Activated naive CD4-positive, alpha-beta T cell treated with anti-CD3 and anti-CD28 coated beads, Interleukin-2, amount 50 U/mL, for 16 hours (primary cell): Measurements from ENCODE around the gene KCNMA1.
"Not testable (repeated sequence)": the region's sequence is repeated elsewhere in the genome, so short reads cannot be mapped to it uniquely, and the experiment has no call there.

Source experiments
- DNase-seq: peaks from one replicate; pipeline ENCODE4 v3.0.0-alpha.2; 2020

KCNMA1 gene

DNA sequence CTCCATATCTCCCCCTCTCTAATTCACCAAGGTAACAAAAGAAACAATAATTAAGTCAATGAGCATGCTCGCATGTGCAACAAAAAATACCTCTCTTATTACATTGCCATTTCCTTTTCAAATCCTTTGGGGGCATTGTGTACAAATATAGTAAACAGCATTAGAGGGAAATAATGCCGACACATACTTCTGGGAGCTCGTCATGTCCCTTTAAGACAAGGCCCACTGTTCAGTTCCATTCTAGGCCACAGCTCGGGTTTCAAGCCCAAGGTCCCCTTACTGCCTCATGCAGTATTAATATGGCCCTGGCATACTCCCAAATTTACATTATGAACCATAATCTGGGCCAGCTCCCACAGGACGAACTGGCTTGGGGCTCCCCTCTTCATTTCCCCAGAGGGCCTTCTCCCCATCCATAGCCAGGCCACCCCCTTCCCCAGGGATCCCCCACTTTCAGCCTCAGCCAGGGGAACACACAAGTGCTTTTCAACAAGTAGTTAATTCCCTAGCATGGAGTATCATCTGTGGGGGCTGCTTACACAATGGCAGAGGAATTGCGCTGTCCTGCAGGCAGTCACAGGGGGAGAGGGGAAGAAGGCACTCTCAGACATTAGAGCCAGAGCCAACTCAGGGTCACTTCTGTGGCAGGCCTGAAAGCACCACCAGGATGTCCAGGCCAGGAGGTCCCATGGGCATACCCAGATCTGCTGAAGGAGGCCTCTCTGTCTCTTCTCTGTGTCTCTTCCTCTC is 110.6 kb downstream of the KCNMA1 start:
- DNase-seq: no peak

DNA sequence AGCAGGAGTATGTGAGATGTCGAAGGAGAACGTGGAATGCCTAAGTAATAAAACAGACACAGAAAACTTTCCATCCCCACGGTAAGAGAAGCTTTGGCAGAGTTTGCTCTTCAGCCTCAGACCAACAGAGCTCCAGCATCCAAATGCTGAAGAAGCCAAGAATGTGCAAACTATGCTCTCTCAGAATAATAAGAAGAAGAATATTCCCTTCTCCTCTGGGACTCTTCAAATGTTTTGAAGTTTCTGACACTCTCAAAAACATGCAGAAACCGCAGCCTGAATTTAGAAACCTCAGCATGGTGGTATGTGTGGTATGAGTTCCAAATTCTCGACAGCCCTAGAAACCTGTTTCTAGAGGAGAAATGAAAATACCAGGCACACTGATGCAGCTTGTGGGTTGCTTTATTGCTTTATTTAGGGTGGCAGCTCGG is 113.3 kb downstream of the KCNMA1 start:
- no peak for DNase-seq

DNA sequence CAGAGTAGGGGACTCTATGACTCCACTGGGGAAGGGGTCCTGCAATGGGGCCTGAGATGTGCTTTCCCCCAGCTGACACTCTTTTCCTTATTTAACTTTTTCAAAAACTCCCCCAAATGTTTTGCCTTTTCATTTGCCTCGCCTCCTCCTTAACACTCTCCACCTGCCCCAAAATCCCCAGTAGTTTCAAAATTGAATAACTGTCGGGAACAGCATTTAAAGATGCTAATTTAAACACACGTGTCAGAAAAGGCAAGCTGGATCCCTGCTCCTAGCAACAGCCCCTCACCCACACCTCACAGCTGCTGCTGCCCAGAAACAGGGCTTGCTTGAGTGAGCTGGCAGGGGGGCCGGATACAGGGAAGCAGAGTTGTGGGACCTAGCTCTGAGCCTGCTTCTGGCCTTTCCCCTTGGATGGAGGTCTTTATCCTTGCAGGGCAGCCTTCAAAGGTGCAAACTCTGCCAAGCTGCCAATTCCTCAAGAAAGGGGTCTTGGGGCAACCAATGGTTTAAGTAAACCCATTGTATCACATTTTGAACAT is 115.3 kb downstream of the KCNMA1 start:
- DNase-seq: no peak

DNA sequence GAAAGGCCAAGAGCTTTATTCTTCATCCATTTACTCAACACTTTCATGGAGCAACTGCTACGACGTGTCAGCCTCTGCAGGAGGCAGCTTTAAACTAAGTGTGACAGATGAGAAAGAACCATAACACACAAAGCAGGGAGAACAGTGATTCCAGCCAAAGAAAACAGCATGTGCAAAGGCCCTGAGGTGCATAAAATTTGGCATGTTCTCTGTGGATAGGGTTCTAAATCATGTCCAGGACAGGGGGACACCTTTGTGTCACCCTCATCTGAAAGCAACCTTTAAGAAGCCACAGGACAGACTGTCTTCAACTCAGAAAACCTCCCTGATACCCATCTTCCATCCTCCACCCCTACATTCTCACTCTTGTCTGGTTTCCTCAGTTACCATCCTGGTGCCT is 116.6 kb downstream of the KCNMA1 start:
- DNase-seq: no peak

DNA sequence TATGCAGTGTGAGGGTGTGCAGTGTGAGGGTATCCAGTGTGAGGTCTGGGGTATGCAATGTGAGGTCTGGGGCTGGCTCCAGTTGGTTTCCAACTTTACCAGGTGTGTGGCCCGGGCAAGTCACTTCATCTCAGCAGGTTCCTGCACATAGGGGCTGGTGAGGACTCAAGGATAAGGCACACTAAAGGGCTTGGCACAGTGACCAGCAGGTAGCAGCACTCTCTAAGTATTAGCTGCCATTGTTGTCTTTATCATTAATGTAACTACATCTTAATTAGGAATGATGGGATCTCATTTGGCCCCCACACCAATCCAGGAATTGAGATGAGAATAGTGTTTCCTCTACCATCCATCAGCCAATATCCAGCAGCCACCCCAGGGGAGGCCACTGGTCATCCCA is 117.3 kb downstream of the KCNMA1 start:
- no peak for DNase-seq

DNA sequence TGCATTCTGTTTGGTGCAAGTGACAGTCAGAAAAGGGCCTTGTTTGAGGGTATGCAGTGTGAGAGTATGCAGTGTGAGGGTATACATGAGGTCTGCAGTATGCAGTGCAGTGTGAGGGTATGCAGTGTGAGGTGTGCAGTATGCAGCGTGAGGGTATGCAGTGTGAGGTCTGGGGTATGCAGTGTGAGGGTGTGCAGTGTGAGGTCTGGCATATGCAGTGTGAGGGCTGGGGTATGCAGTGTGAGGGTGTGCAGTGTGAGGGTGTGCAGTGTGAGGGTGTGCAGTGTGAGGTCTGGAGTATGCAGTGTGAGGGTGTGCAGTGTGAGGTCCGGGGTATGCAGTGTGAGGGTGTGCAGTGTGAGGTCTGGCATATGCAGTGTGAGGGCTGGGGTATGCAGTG is 117.8 kb downstream of the KCNMA1 start:
- not testable (repeated sequence) for DNase-seq

DNA sequence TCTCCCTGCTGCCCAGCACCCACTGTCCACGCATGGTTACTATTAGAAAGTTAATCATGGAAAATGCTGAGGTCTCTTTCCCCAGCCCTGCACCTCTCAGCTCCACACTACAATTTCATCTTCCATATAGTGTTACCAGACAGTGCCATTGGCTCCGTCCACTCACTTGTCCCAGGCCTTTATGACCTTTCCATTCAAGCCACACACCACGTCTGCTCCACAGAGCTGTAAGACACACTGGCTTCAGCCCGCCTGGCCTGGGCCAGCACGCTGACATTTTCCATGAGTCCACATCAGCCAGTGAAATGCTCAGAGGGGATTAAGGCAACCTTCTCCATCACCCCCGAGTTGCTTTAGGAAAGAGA is 118.7 kb downstream of the KCNMA1 start:
- DNase-seq: no peak

DNA sequence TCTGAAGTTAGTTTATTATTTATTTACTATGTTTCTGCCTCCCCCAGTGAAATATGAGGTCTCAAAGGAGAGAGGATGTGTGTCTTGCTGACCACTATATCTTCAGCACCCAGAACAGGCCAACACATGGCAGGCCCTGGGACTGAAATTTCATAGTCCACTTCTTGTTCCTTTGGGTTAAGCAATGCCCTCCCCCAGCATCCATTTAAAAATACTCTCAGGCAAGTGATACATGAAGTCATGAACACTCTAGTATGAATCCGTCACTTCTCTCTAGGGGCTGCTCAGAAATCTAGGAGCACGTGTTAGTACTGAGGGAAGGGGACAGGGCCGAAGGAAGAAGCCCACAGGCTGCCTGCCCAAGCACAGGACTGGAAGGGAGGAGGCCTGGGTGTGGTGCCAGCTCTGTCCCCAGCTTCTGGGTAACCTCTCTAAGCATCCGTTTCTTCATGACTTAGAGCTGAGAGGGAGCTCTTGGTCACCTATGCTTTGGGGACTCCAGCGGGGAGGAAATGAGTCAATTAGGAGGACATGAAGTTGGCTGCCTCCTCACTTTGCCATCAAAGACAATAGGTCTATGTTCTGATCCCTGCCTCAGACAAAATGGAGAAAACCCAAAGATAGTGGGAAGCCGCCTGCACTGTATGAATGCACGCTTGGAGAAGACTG is 119.2 kb downstream of the KCNMA1 start:
- DNase-seq: no peak

DNA sequence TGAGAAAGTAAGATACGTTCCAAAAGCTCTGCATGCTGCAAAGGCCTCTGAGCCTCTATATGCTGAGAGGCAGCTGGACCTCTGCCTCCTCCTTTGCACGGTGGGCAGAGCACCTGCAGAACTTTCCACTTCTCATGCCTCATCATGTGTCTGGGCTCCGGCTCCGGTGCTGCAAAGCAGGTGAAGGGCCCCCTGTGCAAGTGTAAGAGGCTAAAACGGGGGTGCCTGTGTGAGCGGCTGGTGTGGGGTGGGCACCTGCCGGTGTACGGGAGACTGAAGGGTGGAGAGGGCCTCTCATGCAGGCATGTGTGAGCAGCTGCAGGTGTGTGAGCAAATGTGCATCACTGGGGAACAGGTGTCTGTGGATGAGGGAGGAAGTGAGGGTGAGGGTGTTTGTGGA is 121.0 kb downstream of the KCNMA1 start:
- DNase-seq: no peak

DNA sequence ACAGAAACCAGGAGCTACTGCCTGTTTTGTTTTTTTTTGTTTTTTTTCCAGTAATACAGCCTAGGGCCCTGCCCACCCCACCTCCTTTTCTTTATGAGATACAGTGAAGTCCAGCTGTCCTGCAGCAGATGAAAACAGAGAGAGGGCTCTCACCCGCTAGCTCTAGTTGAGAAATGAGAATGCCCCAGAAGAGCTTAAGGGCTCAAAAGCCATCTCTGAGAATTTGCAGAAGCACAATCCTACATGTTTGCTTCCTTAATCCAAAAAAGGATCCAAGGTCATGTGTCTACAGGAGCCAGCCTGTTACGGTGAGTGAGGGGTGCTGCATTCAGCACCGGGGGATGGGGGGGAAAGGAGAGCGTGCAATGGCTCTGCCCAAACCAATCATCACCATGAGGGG is 122.7 kb downstream of the KCNMA1 start:
- no peak for DNase-seq

DNA sequence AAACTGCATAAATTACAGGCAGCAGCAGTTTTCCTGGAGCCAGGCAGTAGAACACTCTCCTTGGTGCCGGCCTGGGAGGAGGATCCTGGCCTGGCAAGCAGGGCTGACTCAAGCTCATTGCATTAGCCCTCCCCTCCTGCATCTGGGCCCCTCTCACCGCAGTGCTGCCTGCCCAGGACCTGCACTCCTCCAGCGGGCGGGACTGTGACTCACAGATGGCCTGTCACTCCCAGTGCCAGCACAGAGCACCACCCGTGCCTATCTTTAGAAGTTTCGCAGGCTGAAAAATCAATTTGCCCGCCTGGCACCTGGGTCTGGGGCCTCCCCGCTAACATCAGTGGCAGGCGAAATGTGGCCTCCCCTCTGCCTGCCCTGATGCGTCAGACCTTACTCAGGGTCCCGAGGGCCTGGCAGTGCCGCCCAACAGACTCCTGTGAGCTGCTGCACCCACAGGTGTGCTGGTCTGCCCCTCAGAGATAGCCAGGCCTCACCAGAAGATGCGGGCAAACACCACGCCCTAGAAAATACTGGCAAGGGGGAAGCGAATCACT is 123.8 kb downstream of the KCNMA1 start:
- no peak for DNase-seq

DNA sequence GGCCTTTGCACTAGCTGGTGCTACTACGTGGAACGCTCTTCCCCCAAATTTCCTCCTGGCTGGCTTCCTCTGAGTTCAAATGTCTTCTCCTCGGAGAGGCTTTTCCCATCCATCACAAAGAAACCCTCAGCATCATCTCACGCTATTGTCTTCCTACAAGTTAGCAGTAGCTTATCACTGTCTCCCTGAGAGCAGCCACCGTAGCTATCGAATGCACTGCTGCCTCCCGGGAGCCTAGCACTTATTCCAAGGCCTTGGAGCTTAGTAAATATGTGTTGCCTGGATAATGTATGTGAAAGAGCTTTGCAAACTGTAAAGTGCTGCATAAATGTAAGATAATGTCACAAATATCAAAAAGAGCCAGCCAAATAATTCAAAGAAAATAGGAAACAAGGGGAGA is 124.4 kb downstream of the KCNMA1 start:
- DNase-seq: no peak

DNA sequence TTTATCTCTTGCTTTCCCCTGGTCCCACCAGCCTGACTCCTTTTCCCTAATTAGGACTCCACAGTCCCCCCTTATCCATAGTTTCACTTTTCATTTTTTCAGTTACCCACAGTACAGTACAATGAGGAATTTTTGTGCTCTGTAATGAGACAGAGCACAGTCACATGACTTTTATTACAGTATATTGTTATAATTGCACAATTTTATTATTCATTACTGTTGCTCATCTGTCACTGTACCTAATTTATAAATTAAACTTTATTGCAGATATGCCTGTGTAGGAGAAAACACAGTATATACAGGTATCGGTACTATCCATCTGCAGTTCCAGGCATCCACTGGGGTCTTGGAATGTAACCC is 125.4 kb downstream of the KCNMA1 start:
- no peak for DNase-seq

DNA sequence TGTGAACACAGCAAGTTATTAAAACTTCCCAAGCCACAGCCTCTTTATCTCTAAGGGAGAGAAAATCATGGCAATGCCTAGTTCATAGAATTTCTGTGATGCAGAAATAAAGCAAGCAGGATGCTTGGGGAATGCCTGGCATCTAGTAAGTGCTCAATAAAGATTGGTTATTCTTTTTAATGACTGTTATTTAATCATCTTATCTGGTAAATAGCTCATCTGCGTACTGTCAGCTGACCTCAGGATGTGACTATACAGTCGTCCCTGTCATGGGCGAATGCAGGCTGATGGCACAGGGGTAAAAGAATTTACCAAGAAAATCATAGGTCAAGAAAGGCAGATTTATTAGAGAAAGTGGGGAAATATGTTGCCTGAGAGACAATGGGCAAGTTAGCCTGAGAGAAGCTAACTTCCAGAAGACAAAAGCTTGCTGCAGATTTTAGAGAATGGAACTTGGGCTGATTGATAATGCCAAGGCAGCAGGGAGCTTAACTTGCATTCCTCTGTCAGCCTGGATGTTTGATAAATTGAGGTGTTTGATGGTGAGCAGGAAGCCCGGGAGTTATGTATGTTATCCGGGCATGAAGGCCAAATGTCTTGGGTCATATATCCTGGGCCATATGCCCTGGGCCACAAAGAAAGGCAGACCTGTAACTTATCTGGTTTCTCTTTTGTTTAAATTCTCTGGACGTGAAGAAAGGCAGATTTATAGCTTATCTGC is 126.0 kb downstream of the KCNMA1 start:
- DNase-seq: no peak

DNA sequence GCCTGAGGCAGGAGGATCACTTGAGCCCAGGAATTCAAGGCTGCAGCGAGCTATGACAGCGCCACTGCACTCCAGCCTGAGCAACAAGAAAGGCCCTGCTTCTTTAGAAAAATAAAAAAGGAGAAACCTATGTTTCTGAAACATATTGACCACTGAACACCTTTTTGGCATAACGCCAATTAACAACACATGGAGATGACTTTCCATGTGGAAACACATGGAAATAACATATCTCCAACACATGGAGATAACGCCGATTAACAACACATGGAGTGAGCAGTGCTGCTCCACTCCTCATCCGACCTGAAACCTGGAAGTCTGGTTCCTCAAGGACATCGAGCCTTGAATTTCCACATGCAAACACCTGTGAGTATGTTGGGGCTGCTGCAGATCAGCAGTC is 126.9 kb downstream of the KCNMA1 start:
- DNase-seq: no peak

DNA sequence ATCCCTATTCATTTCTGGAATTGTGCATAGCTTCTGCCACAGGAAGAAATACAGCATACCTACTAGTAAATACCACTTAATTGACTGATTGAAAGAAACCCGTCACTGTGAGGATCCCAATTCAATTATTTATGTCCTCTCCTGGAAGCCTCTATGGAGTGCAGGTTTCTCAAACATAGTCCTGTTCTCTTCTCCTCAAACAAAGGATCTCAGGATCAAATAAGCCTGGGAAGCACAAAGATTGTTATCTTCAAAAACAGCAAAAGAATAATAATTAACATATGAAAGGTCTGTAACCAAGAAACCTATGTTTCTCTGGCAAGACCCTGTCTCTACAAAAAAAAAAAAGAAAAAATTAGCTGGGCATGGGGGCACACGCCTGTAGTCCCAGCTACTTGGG is 127.3 kb downstream of the KCNMA1 start:
- DNase-seq: no peak

DNA sequence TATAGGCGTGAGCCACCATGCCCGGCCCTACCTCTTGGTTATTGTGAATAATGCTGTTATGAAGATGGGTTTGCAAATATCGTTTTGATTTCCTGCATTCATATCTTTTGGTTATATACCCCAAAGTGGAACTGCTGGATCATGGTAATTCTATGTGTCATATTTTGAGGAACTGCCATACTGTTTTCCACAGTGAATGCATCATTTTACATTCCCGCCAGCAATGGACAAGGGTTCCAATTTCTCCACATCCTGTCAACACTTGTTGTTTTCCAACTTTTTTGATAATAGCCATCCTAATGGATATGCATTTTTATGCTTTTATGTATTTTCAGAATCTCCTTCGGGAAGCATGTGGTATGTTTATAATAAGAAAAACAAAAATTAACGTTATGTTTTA is 128.2 kb downstream of the KCNMA1 start:
- no peak for DNase-seq

DNA sequence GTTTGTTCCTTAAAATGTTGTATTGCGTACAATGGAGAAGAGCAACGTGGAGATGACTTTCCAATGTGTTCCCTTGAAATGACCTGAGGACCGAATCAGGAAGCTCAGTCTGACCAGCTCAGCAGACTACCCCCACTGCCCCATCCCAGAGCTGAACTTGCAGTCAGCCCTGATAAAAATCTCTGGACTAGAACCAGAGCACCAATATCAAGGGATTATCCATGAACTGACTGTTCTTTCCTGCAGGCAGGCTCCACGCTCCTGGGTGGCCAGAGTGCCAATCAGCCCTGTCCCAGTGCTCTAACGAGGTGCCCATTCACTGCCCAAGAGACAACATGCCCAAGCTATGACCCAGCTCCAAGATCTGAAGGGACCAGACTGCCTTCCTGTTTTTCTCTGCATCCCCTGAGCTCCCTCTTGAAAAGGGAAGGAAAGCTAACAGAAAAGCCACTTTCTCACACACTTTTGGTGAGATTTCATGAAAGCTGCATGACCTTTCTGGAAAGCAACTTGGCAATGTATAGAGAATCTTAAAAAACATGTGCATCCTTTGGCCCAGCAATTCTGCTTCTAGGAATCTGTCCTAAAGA is 130.2 kb downstream of the KCNMA1 start:
- no peak for DNase-seq

DNA sequence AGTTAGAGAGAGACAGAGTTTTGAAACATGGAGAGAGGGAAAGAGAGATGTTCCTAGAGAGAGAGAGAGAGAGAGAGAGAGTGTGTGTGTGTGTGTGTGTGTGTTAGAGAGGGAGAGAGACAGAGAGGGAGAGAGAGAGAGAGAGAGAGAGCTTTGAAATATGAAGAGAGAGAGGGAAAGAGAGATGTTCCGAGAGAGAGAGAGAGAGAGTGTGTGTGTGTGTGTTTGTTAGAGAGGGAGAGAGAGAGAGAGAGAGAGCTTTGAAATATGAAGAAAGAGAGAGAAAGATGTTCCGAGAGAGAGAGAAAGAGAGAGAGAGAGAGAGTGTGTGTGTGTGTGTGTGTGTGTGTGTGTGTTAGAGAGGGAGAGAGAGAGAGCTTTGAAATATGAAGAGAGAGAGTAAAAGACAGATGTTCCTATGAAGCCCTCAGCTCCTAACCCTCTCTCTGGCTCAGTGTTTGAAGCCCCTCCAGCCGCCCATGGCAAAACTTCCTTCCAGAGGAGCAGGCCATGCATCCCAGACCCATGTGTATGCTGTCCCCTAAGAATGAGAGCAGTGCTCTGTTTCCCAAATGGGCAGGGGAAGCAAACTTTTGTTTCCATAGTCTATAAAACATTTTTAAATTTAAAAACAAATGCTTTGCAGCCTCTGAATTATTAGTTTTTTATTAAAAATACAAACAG is 130.9 kb downstream of the KCNMA1 start:
- DNase-seq: no peak

DNA sequence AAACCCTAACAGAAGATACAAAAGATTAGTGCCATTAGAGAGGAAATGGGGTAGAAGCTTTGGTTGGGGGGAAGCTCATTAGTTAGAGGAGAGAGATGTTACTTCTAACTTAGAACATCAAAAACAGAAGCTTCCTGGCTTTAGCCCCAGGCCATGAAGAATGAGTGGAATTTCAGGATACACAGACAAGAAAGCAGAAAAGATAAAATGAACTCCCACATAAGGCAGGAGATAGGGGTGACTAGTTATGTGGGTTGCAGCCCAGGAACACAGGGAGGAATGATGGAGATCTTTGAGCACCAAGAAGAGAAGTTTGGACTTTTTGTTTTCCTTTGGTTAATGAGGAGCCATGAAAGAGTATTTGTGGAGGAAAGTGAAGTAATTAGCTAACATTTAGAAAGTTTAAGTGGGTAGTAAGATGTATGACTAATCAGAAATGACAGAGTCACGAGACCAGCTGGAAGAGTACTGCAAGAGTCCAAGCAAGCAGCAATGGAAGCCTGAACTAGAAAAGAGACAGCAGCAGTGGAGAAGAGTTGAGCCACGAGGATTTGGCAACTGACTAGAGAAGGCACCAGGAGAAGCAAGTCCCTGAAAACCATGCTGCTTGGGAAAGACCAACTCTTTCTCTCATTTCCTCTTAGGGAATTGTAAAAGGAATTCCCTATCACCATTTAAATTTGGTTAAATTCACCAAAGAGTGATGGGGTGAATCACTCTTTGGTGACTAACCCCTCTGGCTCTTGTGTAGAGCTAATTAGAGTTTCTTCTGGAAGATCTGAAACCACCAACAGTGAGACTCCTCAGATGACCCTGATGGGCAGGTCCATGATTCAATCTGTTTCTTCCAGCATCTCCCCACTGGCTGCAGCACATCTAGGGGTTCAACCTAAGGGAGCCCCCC is 131.9 kb downstream of the KCNMA1 start:
- no peak for DNase-seq

DNA sequence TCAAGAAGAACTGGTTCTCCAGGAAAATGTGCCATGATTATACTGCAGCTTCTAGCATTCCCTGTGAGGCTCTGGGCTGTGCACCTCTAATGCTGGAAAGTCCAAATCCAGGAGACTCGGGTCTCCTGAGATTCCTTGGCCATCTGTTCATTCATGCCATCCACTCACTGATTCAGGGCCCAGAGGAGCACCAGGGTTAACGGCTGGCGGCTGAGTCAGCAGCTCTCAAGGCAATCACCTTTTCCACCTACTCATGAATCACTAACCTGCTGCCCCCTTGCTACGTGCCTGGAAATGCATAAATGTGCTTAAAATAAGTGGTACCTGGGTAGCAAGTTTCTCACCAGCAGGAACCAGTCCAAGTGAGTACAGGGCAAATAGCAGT is 132.7 kb downstream of the KCNMA1 start:
- no peak for DNase-seq
